A549 (cell line): ENCODE data around the gene GRM7.

Experiments used
- CBX8 ChIP-seq: fragments of 200-600 bp; sonication (generic); IDR thresholded peaks from 2 replicates; pipeline ENCODE4 v1.6.1; 2016
- EP300 ChIP-seq, 2 experiments: fragments of >200 bp; sonication (Bioruptor Twin); formaldehyde crosslinking; IDR thresholded peaks; 2 replicates in 1 of 2; 3 replicates in 1 of 2; pipeline ENCODE4 v1.6.1; 2016 to 2017
- JUN ChIP-seq, 2 experiments: fragments of >200 bp; sonication (Bioruptor Twin); formaldehyde crosslinking; IDR thresholded peaks; 2 replicates in 1 of 2; 3 replicates in 1 of 2; pipeline ENCODE4 v1.6.1; 2016 to 2017
- POLR2A ChIP-seq: IDR thresholded peaks from 2 replicates; pipeline ENCODE4 v1.6.1; 2012; ENCODE audit warnings: mild to moderate bottlenecking, low read length
- RAD21 ChIP-seq, 2 experiments: fragments of >200 bp in 1 of 2; sonication (Bioruptor Twin) in 1 of 2; formaldehyde crosslinking in 1 of 2; IDR thresholded peaks in 1 of 2; conservative IDR thresholded peaks in 1 of 2; 2 replicates in 1 of 2; 3 replicates in 1 of 2; pipeline ENCODE4 v1.6.1; 2012 to 2018; ENCODE audit warnings: inconsistent platforms in 1 of 2
- RNF2 ChIP-seq: fragments of 200-600 bp; sonication (generic); IDR thresholded peaks from 2 replicates; pipeline ENCODE4 v1.6.1; 2016; ENCODE audit warnings: low read depth, mild to moderate bottlenecking, antibody characterized with exemption, moderate library complexity, borderline replicate concordance
- SMC3 ChIP-seq: fragments of >200 bp; sonication (Bioruptor Twin); formaldehyde crosslinking; IDR thresholded peaks from 3 replicates; pipeline ENCODE4 v1.6.1; 2018; ENCODE audit warnings: inconsistent platforms
- ZFP36 ChIP-seq: fragments of 450-650 bp; IDR thresholded peaks from 2 replicates; pipeline ENCODE4 v1.6.1; 2014; ENCODE audit warnings: borderline replicate concordance; ENCODE audit not compliant: partially characterized antibody
- ZSCAN20 ChIP-seq: fragments of 250-450 bp; sonication (Bioruptor Pico); IDR thresholded peaks from 2 replicates; pipeline ENCODE4 v1.8.0; 2022; ENCODE audit warnings: mild to moderate bottlenecking, moderate library complexity
- TF ChIP-seq, protein P1 (sequence below): fragments of >200 bp; sonication (Bioruptor Twin); formaldehyde crosslinking; IDR thresholded peaks from 3 replicates; pipeline ENCODE4 v1.5.1; 2016
- TF ChIP-seq, protein P2 (sequence below): fragments of 200-600 bp; sonication (generic); IDR thresholded peaks from 2 replicates; pipeline ENCODE4 v1.6.1; 2016; ENCODE audit warnings: antibody characterized with exemption, mild to moderate bottlenecking, moderate library complexity
- TF ChIP-seq, protein P3 (sequence below): fragments of 450-650 bp; IDR thresholded peaks from 2 replicates; pipeline ENCODE4 v1.6.1; 2014; ENCODE audit warnings: antibody characterized with exemption

DNA sequence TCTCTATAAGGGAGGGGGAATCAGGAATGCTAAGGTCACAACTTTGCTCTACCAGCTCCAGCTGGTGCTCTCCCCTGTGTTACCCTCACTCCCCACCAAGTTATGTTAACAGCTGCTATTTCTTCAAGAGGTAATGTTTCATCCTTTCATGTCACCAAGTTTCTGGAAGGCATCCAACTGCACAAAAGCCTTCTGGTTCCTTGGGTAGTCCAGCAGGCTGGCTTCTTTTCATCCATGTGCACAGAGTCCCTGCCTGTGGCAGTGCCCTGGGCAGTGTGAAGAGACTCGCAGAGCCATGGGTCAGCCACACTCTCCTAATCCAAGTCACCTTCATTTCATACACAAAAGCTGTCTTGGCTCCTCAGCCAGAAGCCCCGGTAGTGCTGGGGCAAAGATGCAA is 903.2 kb downstream of the GRM7 start:
- TF ChIP-seq, protein P1, sequence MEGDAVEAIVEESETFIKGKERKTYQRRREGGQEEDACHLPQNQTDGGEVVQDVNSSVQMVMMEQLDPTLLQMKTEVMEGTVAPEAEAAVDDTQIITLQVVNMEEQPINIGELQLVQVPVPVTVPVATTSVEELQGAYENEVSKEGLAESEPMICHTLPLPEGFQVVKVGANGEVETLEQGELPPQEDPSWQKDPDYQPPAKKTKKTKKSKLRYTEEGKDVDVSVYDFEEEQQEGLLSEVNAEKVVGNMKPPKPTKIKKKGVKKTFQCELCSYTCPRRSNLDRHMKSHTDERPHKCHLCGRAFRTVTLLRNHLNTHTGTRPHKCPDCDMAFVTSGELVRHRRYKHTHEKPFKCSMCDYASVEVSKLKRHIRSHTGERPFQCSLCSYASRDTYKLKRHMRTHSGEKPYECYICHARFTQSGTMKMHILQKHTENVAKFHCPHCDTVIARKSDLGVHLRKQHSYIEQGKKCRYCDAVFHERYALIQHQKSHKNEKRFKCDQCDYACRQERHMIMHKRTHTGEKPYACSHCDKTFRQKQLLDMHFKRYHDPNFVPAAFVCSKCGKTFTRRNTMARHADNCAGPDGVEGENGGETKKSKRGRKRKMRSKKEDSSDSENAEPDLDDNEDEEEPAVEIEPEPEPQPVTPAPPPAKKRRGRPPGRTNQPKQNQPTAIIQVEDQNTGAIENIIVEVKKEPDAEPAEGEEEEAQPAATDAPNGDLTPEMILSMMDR = no peak
- no peak for TF ChIP-seq POLR2A
- TF ChIP-seq, protein P2, sequence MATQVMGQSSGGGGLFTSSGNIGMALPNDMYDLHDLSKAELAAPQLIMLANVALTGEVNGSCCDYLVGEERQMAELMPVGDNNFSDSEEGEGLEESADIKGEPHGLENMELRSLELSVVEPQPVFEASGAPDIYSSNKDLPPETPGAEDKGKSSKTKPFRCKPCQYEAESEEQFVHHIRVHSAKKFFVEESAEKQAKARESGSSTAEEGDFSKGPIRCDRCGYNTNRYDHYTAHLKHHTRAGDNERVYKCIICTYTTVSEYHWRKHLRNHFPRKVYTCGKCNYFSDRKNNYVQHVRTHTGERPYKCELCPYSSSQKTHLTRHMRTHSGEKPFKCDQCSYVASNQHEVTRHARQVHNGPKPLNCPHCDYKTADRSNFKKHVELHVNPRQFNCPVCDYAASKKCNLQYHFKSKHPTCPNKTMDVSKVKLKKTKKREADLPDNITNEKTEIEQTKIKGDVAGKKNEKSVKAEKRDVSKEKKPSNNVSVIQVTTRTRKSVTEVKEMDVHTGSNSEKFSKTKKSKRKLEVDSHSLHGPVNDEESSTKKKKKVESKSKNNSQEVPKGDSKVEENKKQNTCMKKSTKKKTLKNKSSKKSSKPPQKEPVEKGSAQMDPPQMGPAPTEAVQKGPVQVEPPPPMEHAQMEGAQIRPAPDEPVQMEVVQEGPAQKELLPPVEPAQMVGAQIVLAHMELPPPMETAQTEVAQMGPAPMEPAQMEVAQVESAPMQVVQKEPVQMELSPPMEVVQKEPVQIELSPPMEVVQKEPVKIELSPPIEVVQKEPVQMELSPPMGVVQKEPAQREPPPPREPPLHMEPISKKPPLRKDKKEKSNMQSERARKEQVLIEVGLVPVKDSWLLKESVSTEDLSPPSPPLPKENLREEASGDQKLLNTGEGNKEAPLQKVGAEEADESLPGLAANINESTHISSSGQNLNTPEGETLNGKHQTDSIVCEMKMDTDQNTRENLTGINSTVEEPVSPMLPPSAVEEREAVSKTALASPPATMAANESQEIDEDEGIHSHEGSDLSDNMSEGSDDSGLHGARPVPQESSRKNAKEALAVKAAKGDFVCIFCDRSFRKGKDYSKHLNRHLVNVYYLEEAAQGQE = no peak
- no peak for TF ChIP-seq RAD21 (conservative IDR thresholded peaks at IDR 0.05 in 1 of 2, IDR thresholded peaks at IDR 0.05 in 1 of 2)
- no peak for TF ChIP-seq SMC3
- TF ChIP-seq EP300 (IDR thresholded peaks at IDR 0.05) = no peak
- no peak for TF ChIP-seq ZSCAN20 (CRISPR knock-in tag)
- no peak for TF ChIP-seq ZFP36
- TF ChIP-seq CBX8 = no peak
- no peak for TF ChIP-seq RNF2
- no peak for TF ChIP-seq JUN (IDR thresholded peaks at IDR 0.05)
- TF ChIP-seq, protein P3, sequence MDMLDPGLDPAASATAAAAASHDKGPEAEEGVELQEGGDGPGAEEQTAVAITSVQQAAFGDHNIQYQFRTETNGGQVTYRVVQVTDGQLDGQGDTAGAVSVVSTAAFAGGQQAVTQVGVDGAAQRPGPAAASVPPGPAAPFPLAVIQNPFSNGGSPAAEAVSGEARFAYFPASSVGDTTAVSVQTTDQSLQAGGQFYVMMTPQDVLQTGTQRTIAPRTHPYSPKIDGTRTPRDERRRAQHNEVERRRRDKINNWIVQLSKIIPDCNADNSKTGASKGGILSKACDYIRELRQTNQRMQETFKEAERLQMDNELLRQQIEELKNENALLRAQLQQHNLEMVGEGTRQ = no peak
